Caco-2 (cell line): Measurements from ENCODE around the gene LMLN. TPM values are rescaled to one million over a fixed set of nuclear protein-coding genes. Genes with fewer than 3 reads are reported as not detected.
"Not testable (repeated sequence)": the region's sequence is repeated elsewhere in the genome, so short reads cannot be mapped to it uniquely, and the experiment has no call there.

Source experiments
- BruUV-seq: library from RNA; stranded (reverse); fragments of 400-500 nt; replicated peaks from 2 replicates; lab custom pipeline; 2021; lab: Mats Ljungman, UMichigan
- CTCF ChIA-PET: fragments of 300-600 bp; sonication (Branson Sonifier 250); formaldehyde crosslinking; loops from one replicate; lab custom pipeline; 2022; ENCODE audit warnings: antibody characterized with exemption; lab: Charles Lee
- POLR2A ChIA-PET: fragments of 300-600 bp; sonication (Branson Sonifier 250); formaldehyde crosslinking; loops from one replicate; lab custom pipeline; 2022; ENCODE audit warnings: antibody characterized with exemption; lab: Charles Lee
- DNase-seq, 2 experiments: peaks; one replicate each; pipeline versions ENCODE4 v3.0.0 to v3.0.0-alpha.2; 2020 to 2022
- H3K27me3 ChIP-seq: replicated peaks from 2 replicates; pipeline ENCODE4 v1.6.0; 2011; ENCODE audit warnings: low read length; ENCODE audit not compliant: control insufficient read depth, insufficient read depth
- H3K36me3 ChIP-seq: 2 replicates; pipeline ENCODE4 v1.5.1; 2011; ENCODE audit warnings: low read length; ENCODE audit not compliant: control insufficient read depth, insufficient read depth
- H3K4me1 ChIP-seq: fragments of 250-450 bp; sonication (Bioruptor Pico); 2 replicates; pipeline ENCODE4 v1.5.1; 2020; ENCODE audit warnings: mild to moderate bottlenecking
- H3K4me3 ChIP-seq: 2 replicates; pipeline ENCODE4 v1.5.1; 2011; ENCODE audit warnings: low read depth, mild to moderate bottlenecking, control low read depth, low read length
- H3K9me3 ChIP-seq: fragments of 250-450 bp; sonication (Bioruptor Pico); 2 replicates; pipeline ENCODE4 v1.5.1; 2020; ENCODE audit warnings: mild to moderate bottlenecking, moderate library complexity
- H3K27ac Mint-ChIP-seq: one replicate; pipeline ENCODE4 v1.8.0; 2022; ENCODE audit warnings: mixed read lengths; ENCODE audit not compliant: unreplicated experiment
- H3K27me3 Mint-ChIP-seq: one replicate; pipeline ENCODE4 v1.8.0; 2022; ENCODE audit warnings: mixed read lengths; ENCODE audit not compliant: insufficient read depth, unreplicated experiment
- H3K36me3 Mint-ChIP-seq: one replicate; pipeline ENCODE4 v1.8.0; 2022; ENCODE audit warnings: mild to moderate bottlenecking, mixed read lengths; ENCODE audit not compliant: insufficient read depth, unreplicated experiment
- H3K4me1 Mint-ChIP-seq: one replicate; pipeline ENCODE4 v1.8.0; 2022; ENCODE audit warnings: low read depth, mixed read lengths; ENCODE audit not compliant: unreplicated experiment
- H3K4me3 Mint-ChIP-seq: one replicate; pipeline ENCODE4 v1.8.0; 2022; ENCODE audit warnings: mild to moderate bottlenecking, moderate library complexity, mixed read lengths; ENCODE audit not compliant: unreplicated experiment
- H3K9me3 Mint-ChIP-seq: one replicate; pipeline ENCODE4 v1.8.0; 2022; ENCODE audit warnings: mixed read lengths; ENCODE audit not compliant: unreplicated experiment
- intact Hi-C: fragments of 100-400 bp; cut with micrococcal nuclease; formaldehyde crosslinking; loops from one replicate; pipeline ENCODE4 v1.10.0; 2022; ENCODE audit not compliant: unreplicated experiment
- total RNA-seq: library from RNA; stranded (reverse); gene quantifications from 2 replicates; pipeline ENCODE4 v1.2.3, GENCODE V29; 2022
- TF ChIP-seq, protein P1 (sequence below), 2 experiments: fragments of 200-600 bp in 1 of 2; IDR thresholded peaks; 1 replicate in 1 of 2; 2 replicates in 1 of 2; pipeline versions ENCODE4 v1.5.1 to v1.8.0; 2011 to 2022; ENCODE audit warnings: antibody characterized with exemption in 1 of 2, control low read depth in 1 of 2, inconsistent platforms in 1 of 2, low read depth in 1 of 2, low read length in 1 of 2, mild to moderate bottlenecking in 1 of 2, moderate library complexity in 1 of 2; ENCODE audit not compliant: insufficient read depth in 1 of 2, severe bottlenecking in 1 of 2, unreplicated experiment in 1 of 2

The LMLN gene
- total RNA-seq, 1 experiment from 2014 or later = 2.4 TPM

- no peaks in the 10 kb centered on the region for H3K27me3 Mint-ChIP-seq
- no peak overlapping the region for H3K27ac Mint-ChIP-seq
- intact Hi-C loops = no loop called here
- H3K4me1 ChIP-seq = no peaks in the 10 kb centered on the region
- TF ChIP-seq, protein P1, sequence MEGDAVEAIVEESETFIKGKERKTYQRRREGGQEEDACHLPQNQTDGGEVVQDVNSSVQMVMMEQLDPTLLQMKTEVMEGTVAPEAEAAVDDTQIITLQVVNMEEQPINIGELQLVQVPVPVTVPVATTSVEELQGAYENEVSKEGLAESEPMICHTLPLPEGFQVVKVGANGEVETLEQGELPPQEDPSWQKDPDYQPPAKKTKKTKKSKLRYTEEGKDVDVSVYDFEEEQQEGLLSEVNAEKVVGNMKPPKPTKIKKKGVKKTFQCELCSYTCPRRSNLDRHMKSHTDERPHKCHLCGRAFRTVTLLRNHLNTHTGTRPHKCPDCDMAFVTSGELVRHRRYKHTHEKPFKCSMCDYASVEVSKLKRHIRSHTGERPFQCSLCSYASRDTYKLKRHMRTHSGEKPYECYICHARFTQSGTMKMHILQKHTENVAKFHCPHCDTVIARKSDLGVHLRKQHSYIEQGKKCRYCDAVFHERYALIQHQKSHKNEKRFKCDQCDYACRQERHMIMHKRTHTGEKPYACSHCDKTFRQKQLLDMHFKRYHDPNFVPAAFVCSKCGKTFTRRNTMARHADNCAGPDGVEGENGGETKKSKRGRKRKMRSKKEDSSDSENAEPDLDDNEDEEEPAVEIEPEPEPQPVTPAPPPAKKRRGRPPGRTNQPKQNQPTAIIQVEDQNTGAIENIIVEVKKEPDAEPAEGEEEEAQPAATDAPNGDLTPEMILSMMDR (IDR thresholded peaks at IDR 0.05; ENCODE audit: insufficient read depth in 1 of 2, low read depth in 1 of 2, low read length in 1 of 2, severe bottlenecking in 1 of 2, unreplicated experiment in 1 of 2) = no peak
- no peaks in the 10 kb centered on the region for H3K36me3 ChIP-seq
- H3K9me3 ChIP-seq = no peaks in the 10 kb centered on the region
- H3K4me3 ChIP-seq = no peak overlapping the region
- no peaks in the 10 kb centered on the region; the same call in 1 of the 2 replicates for H3K27me3 ChIP-seq
- H3K4me1 Mint-ChIP-seq = no peaks in the 10 kb centered on the region
- no peaks in the 10 kb centered on the region for H3K36me3 Mint-ChIP-seq
- ChIA-PET CTCF (no interaction called here), POLR2A (no interaction called here)
- H3K9me3 Mint-ChIP-seq = peaks cover 3% of the 10 kb centered on the region
- H3K4me3 Mint-ChIP-seq = no peak overlapping the region
- no peak for DNase-seq
- BruUV-seq = no TSS peak
These were observed 86.3 kb downstream of the LMLN start for GRCh38 chr3:198046120-198046857.

DNA sequence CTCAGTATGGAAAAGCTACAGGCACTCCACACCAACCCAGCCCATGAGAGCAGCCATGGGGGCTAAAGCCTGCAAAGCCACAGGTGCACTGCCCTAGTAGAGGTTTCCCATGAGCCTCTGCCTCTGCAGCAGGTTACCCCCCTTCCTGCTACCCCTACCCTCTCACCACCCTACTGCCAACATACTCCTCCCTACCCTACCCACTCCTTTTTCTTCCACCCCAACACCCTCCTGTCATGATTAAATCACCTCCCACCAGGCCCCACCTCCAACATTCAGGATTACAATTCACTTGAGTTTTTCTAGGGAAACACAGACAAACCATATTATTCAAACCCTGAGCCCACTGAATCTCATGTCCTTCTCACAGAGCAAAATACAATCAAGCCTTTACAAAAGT lies 88.4 kb downstream of the LMLN start:
- Histone ChIP-seq H3K27me3 (no peaks in the 10 kb centered on the region; the same call in 1 of the 2 replicates), H3K4me3 (no peak overlapping the region), H3K9me3 (no peaks in the 10 kb centered on the region), H3K36me3 (no peaks in the 10 kb centered on the region), H3K4me1 (no peaks in the 10 kb centered on the region)
- DNase-seq = no peak
- no TSS peak for BruUV-seq
- TF ChIP-seq, protein P1 (IDR thresholded peaks at IDR 0.05; ENCODE audit: insufficient read depth in 1 of 2, low read depth in 1 of 2, low read length in 1 of 2, severe bottlenecking in 1 of 2, unreplicated experiment in 1 of 2) = no peak
- Mint-ChIP-seq H3K27ac (no peak overlapping the region), H3K36me3 (no peaks in the 10 kb centered on the region), H3K4me1 (no peaks in the 10 kb centered on the region), H3K4me3 (no peak overlapping the region), H3K27me3 (no peaks in the 10 kb centered on the region), H3K9me3 (peaks cover 10% of the 10 kb centered on the region)
- ChIA-PET POLR2A (no interaction called here), CTCF (no interaction called here)
- intact Hi-C loops = no loop called here

- Histone ChIP-seq H3K9me3 (no peaks in the 10 kb centered on the region), H3K4me3 (no peak overlapping the region), H3K4me1 (no peaks in the 10 kb centered on the region), H3K27me3 (no peaks in the 10 kb centered on the region), H3K36me3 (no peaks in the 10 kb centered on the region)
- TF ChIP-seq, protein P1 (IDR thresholded peaks at IDR 0.05; ENCODE audit: insufficient read depth in 1 of 2, low read depth in 1 of 2, low read length in 1 of 2, severe bottlenecking in 1 of 2, unreplicated experiment in 1 of 2) = no peak
- no TSS peak for BruUV-seq
- Mint-ChIP-seq H3K4me3 (no peak overlapping the region), H3K27me3 (peaks cover 8% of the 10 kb centered on the region), H3K9me3 (peaks cover 10% of the 10 kb centered on the region), H3K36me3 (no peaks in the 10 kb centered on the region), H3K4me1 (no peaks in the 10 kb centered on the region), H3K27ac (no peak overlapping the region)
- ChIA-PET POLR2A (no interaction called here), CTCF (no interaction called here)
- DNase-seq = no peak
- intact Hi-C loops = loop anchor here (5.0 kb wide), 1 partner anchor 145 kb away; no protein-coding TSS in a partner anchor
These were observed 91.8 kb downstream of the LMLN start for GRCh38 chr3:198051836-198052235.

DNA sequence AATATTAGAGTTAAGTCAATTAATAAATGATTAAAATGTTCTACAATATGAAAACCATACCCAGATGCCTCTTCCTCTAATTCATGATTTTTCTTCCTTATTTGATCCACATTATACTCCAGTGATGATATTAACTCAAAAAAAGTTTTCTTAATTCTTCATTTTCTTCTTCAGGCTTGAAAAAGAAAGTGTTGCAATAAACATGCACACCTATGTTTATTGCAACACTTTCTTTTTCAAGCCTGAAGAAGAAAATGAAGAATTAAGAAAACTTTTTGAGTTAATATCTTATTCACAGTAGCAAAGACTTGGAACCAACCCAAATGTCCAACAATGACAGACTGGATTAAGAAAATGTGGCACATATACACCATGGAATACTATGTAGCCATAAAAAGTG lies 93.4 kb downstream of the LMLN start:
- H3K27me3 ChIP-seq, BruUV-seq, H3K4me3 ChIP-seq, H3K9me3 Mint-ChIP-seq, CTCF ChIA-PET, H3K36me3 ChIP-seq, H3K27ac Mint-ChIP-seq, H3K4me3 Mint-ChIP-seq, POLR2A ChIA-PET, H3K36me3 Mint-ChIP-seq, H3K9me3 ChIP-seq, H3K4me1 Mint-ChIP-seq, H3K4me1 ChIP-seq, DNase-seq: not testable (repeated sequence)
- peaks cover 14% of the 10 kb centered on the region for H3K27me3 Mint-ChIP-seq
- intact Hi-C loops = loop anchor here (5.0 kb wide), 1 partner anchor 146 kb away; no protein-coding TSS in a partner anchor
